Mononuclear cell (primary cell): Measurements from ENCODE around the gene RAB20. TPM values are rescaled to one million over a fixed set of nuclear protein-coding genes. Genes with fewer than 3 reads are reported as not detected.
"Not testable (repeated sequence)": the region's sequence is repeated elsewhere in the genome, so short reads cannot be mapped to it uniquely, and the experiment has no call there.

Experiments used
- H3K27me3 ChIP-seq: 2 replicates; pipeline ENCODE4 v1.6.0; 2011; ENCODE audit warnings: low read length, control low read depth; ENCODE audit not compliant: insufficient read depth
- H3K4me1 ChIP-seq: 2 replicates; pipeline ENCODE4 v1.5.1; 2011; ENCODE audit warnings: mild to moderate bottlenecking, low read length, control low read depth; ENCODE audit not compliant: insufficient read depth
- H3K4me3 ChIP-seq: 2 replicates; pipeline ENCODE4 v1.5.1; 2011; ENCODE audit warnings: mild to moderate bottlenecking, low read length, moderate library complexity
- H3K9me3 ChIP-seq: 2 replicates; pipeline ENCODE4 v1.5.1; 2011; ENCODE audit warnings: low read depth, mild to moderate bottlenecking, control low read depth, low read length
- total RNA-seq: library from RNA; depleted of rRNA; stranded (reverse); fragments of >200 nt; gene quantifications from one replicate; pipeline ENCODE4 v1.2.3, GENCODE V29; 2012

RAB20 gene, protein sequence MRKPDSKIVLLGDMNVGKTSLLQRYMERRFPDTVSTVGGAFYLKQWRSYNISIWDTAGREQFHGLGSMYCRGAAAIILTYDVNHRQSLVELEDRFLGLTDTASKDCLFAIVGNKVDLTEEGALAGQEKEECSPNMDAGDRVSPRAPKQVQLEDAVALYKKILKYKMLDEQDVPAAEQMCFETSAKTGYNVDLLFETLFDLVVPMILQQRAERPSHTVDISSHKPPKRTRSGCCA
- total RNA-seq, result 50.6 TPM

DNA sequence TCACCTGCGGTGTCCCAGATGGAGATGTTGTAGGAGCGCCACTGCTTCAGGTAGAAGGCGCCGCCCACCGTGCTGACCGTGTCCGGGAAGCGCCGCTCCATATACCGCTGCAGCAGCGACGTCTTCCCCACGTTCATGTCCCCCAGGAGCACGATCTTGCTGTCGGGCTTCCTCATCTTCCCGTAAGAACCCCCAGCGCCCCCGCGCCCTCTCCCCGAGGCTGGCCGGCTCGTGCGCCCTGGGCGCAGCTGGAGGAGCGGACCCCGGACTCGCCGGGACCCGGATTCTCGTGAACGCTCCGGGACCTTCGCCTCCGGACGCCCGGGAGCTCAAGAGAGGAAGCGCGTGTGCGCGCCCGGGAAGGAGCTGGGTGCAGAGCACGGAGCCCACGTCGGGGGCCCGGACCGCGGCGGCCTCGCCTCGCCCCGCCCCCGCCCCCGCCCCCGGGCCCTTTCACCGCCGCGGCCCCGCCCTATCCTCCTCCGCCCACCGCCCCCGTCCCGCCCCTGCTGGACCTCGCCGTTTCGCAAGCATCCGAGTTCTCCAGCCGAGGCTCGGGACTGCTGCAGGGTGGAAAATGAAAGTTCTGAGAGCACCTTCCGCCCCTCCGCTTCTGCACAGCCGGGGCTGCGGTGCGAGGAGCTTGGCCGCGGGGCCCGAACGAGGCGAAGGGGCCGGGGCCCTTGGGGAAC is at the start of gene RAB20:
Gene RAB20 (minus strand): TSS at position 379 of the 692 bp plus-strand sequence. CDS start 203 bp downstream, at position 176.
- no peaks in the 10 kb centered on the region for H3K9me3 ChIP-seq
- peaks cover 35% of the 10 kb centered on the region for H3K4me1 ChIP-seq
- H3K27me3 ChIP-seq, result no peaks in the 10 kb centered on the region
- peak within 1 kb of the TSS; percentile 68 for H3K4me3 ChIP-seq

- peaks cover 2% of the 10 kb centered on the region for H3K4me1 ChIP-seq
- no peak overlapping the region for H3K4me3 ChIP-seq
- H3K9me3 ChIP-seq, result no peaks in the 10 kb centered on the region
- no peaks in the 10 kb centered on the region for H3K27me3 ChIP-seq
These were observed 49.6 kb upstream of the RAB20 start for GRCh38 chr13:110610955-110611595.

- no peaks in the 10 kb centered on the region for H3K27me3 ChIP-seq
- H3K4me1 ChIP-seq, result no peaks in the 10 kb centered on the region
- no peaks in the 10 kb centered on the region for H3K9me3 ChIP-seq
- no peak overlapping the region for H3K4me3 ChIP-seq
These were observed 46.2 kb upstream of the RAB20 start for GRCh38 chr13:110607675-110608224.

DNA sequence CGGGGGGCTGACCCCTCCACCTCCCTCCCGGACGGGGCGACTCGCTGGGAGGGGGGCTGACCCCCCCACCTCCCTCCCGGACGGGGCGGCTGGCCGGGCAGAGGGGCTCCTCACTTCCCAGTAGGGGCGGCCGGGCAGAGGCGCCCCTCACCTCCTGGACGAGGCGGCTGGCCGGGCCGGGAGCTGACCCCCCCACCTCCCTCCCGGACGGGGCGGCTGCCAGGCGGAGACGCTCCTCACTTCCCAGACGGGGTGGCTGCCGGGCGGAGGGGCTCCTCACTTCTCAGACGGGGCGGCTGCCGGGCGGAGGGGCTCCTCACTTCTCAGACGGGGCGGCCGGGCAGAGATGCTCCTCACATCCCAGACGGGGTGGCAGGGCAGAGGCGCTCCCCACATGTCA is 44.8 kb upstream of the RAB20 start:
- H3K4me3 ChIP-seq, H3K27me3 ChIP-seq, H3K9me3 ChIP-seq, H3K4me1 ChIP-seq: not testable (repeated sequence)

GRCh38 chr13:110605132-110605531 is 43.6 kb upstream of the RAB20 start:
- H3K27me3 ChIP-seq, result no peaks in the 10 kb centered on the region
- no peak overlapping the region for H3K4me3 ChIP-seq
- no peaks in the 10 kb centered on the region for H3K9me3 ChIP-seq
- H3K4me1 ChIP-seq, result no peaks in the 10 kb centered on the region

- Histone ChIP-seq H3K9me3 (no peaks in the 10 kb centered on the region), H3K27me3 (no peaks in the 10 kb centered on the region), H3K4me1 (no peaks in the 10 kb centered on the region), H3K4me3 (no peak overlapping the region)
These were observed 39.5 kb upstream of the RAB20 start for GRCh38 chr13:110600980-110601379.

GRCh38 chr13:110600261-110600819 is 38.8 kb upstream of the RAB20 start:
- H3K9me3 ChIP-seq, result no peaks in the 10 kb centered on the region
- H3K27me3 ChIP-seq, result no peaks in the 10 kb centered on the region
- H3K4me1 ChIP-seq, result no peaks in the 10 kb centered on the region
- H3K4me3 ChIP-seq, result no peak overlapping the region

- no peaks in the 10 kb centered on the region for H3K9me3 ChIP-seq
- no peaks in the 10 kb centered on the region for H3K4me1 ChIP-seq
- H3K4me3 ChIP-seq, result no peak overlapping the region
- no peaks in the 10 kb centered on the region for H3K27me3 ChIP-seq
These were observed 35.6 kb upstream of the RAB20 start for GRCh38 chr13:110597041-110597689.

- H3K27me3 ChIP-seq, result no peaks in the 10 kb centered on the region
- no peaks in the 10 kb centered on the region for H3K4me1 ChIP-seq
- no peaks in the 10 kb centered on the region for H3K9me3 ChIP-seq
- no peak overlapping the region for H3K4me3 ChIP-seq
These were observed 32.1 kb upstream of the RAB20 start for GRCh38 chr13:110593430-110594130.

DNA sequence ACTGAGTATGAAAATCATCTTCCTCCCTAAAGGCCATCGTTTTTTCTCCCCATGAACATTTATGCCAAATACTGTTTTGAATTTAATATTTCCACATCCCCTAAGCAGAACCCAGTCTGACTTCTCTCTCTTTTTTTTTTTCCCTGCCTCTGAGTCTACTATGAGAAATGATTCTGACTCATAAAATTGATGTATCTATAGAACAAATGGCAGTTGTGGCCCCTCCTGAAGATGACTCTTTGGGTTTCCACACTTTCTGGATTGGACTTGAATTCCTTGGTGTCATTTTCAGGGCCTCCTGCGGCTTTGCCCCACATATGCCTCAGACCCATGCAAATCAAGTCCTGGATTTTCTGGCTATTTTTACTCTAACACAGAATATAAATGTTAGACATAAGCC is 31.1 kb upstream of the RAB20 start:
- Histone ChIP-seq H3K9me3 (no peaks in the 10 kb centered on the region), H3K27me3 (no peaks in the 10 kb centered on the region), H3K4me1 (no peaks in the 10 kb centered on the region), H3K4me3 (no peak overlapping the region)

- no peaks in the 10 kb centered on the region for H3K4me1 ChIP-seq
- no peak overlapping the region for H3K4me3 ChIP-seq
- H3K9me3 ChIP-seq, result no peaks in the 10 kb centered on the region
- H3K27me3 ChIP-seq, result no peaks in the 10 kb centered on the region
These were observed 29.1 kb upstream of the RAB20 start for GRCh38 chr13:110590577-110590976.

DNA sequence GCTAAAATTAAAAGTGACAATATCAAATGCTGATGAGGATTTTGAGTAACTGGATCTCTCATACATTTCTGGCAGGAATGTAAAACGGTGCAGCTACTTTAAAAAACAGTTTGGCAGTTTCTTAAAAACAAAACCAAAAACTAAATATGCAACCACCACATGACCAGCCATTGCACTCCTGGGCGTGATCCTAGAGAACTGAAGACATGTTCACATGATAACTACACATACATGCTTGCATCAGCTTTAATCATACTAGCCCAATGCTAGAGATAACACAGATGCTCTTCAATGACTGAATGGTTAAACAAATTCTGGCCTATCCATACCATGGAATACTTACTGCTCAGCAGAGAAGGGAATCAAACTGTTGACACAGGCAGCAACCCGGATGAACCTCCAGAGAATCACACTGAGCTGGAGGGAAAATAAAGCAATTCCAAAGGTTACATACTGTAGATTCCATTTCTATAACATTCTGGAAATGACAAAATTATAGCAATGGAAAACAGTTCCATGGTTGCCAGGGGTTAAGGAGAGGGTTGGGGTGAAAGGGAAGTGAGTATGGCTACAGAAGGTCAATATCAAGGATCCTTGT is 28.4 kb upstream of the RAB20 start:
- H3K9me3 ChIP-seq, result no peaks in the 10 kb centered on the region
- H3K27me3 ChIP-seq, result no peaks in the 10 kb centered on the region
- no peak overlapping the region for H3K4me3 ChIP-seq
- no peaks in the 10 kb centered on the region for H3K4me1 ChIP-seq

DNA sequence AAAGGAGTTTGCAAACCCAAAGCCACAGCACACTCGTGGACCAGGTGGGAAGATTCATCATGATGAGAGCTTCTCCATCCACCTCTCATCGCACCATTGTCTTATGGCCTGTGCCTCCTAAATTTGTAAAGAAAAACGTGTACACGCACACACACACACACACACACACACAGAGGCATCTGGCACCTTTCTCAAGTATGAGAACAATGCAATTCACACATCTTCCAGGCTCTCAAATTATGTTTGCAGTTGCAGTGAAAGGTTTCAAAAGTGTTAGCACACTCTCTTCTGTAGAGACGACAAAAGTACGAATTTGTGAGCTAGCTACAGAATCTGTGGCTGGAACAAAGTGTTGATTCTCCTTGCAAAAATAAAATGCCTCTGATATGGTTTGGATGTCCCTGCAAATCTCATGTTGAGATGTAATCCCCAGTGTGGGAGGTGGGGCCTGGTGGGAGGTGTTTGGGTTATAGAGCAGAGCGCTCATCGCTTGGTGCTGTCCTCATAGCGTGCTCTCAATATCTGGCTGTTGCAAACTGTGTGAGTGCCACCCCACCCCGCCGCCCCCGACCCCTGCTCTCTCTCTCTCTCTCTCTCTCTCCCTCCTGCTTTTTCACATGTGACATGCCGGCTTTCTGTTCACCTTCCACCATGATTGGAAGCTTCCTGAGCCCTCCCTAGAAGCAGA is 21.8 kb upstream of the RAB20 start:
- no peaks in the 10 kb centered on the region for H3K9me3 ChIP-seq
- no peaks in the 10 kb centered on the region for H3K4me1 ChIP-seq
- H3K4me3 ChIP-seq, result no peak overlapping the region
- H3K27me3 ChIP-seq, result no peaks in the 10 kb centered on the region
